ENCODE results near the gene SDHA. TPM values are rescaled to one million over a fixed set of nuclear protein-coding genes. Genes with fewer than 3 reads are reported as not detected.

The SDHA gene
- total and polyA plus RNA-seq, 2 experiments from 2014 or later: 247 to 328 TPM

DNA sequence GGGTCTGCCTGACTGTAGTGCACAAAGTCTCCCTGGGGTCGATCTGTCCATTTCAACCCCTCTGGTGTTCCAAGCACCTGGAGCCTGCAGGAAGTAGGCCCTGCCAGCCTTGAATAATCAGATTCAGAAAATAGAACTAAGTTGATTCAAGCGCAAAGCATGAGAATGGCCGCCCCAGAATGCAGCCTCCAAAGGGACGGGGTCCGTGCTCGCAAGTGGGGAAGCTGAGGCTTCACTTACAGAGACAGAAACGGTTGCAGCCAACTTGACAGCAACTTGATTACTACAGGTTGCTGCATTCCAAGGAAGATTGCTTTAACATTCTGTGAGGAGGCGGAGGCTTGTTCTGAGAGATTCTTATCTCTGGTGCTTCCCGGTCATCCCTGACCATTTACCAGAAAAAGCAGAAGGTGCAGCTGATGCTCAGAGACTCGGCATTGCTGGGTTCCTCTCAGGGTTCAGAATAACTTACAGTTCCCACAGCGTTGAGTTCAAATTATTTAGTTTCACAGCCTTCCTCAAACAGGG is 41.8 kb upstream of the SDHA start:
- TF ChIP-seq, protein P1, sequence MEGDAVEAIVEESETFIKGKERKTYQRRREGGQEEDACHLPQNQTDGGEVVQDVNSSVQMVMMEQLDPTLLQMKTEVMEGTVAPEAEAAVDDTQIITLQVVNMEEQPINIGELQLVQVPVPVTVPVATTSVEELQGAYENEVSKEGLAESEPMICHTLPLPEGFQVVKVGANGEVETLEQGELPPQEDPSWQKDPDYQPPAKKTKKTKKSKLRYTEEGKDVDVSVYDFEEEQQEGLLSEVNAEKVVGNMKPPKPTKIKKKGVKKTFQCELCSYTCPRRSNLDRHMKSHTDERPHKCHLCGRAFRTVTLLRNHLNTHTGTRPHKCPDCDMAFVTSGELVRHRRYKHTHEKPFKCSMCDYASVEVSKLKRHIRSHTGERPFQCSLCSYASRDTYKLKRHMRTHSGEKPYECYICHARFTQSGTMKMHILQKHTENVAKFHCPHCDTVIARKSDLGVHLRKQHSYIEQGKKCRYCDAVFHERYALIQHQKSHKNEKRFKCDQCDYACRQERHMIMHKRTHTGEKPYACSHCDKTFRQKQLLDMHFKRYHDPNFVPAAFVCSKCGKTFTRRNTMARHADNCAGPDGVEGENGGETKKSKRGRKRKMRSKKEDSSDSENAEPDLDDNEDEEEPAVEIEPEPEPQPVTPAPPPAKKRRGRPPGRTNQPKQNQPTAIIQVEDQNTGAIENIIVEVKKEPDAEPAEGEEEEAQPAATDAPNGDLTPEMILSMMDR (IDR thresholded peaks at IDR 0.05; ENCODE audit: low read depth, low read length): no peak
- no peak overlapping the region for H3K4me3 ChIP-seq
- no peaks in the 10 kb centered on the region for H3K36me3 ChIP-seq
- no peaks in the 10 kb centered on the region for H3K9me3 ChIP-seq (ENCODE audit: low read depth)
- H3K27me3 ChIP-seq: no peaks in the 10 kb centered on the region
- DNase-seq (ENCODE audit: low read depth in 1 of 2, low spot score in 1 of 2): no peak
- H3K27ac ChIP-seq: no peak overlapping the region
- peaks cover 8% of the 10 kb centered on the region for H3K4me1 ChIP-seq (ENCODE audit: low read depth)

DNA sequence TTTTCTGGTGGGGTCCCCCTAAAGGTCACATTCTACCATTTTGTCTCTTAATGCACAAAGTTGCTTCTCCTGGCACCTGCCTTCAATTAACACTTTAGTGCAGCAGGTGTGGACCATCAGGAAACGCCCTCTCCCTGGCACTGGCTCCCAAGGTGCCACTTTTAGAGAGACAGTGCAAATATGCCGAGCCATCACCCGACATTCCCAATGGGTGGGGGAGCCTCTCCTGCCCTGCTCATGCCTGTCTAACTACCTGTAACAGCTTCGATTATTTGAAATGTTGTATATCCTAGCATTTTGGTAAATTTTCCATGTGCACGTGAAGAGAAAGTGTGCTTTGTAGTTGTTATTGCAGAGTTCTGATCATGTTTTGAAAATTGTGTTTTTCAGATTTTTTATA is 40.0 kb upstream of the SDHA start:
- Histone ChIP-seq H3K4me1 (ENCODE audit: low read depth) (peaks cover 8% of the 10 kb centered on the region), H3K27me3 (no peaks in the 10 kb centered on the region), H3K9me3 (ENCODE audit: low read depth) (no peaks in the 10 kb centered on the region), H3K4me3 (no peak overlapping the region), H3K27ac (no peak overlapping the region), H3K36me3 (no peaks in the 10 kb centered on the region)
- no peak for DNase-seq (ENCODE audit: low read depth in 1 of 2, low spot score in 1 of 2)
- TF ChIP-seq, protein P1 (IDR thresholded peaks at IDR 0.05; ENCODE audit: low read depth, low read length): no peak

DNA sequence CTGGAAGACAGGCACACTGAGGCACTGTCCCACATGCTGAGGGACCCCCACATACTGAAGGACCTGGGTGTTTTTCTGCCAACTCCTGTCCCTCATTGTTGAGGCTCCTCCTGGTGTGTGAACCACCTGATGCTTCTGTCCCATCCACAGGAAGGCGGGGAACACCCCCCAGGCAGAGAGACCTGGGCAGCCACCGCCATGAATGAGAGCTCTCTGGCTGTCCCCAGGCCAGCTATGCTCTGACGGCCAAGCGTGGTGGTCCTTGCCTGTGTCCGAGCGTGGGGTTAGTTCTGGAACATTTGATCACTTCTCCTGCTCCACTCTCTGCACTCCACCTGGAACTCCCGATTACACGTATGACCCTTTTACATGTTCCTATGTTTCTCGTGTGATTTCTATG is 38.7 kb upstream of the SDHA start:
- no peak overlapping the region for H3K4me3 ChIP-seq
- H3K9me3 ChIP-seq (ENCODE audit: low read depth): no peaks in the 10 kb centered on the region
- no peak overlapping the region for H3K27ac ChIP-seq
- H3K27me3 ChIP-seq: no peaks in the 10 kb centered on the region
- TF ChIP-seq, protein P1 (IDR thresholded peaks at IDR 0.05; ENCODE audit: low read depth, low read length): no peak
- no peaks in the 10 kb centered on the region for H3K36me3 ChIP-seq
- peaks cover 8% of the 10 kb centered on the region for H3K4me1 ChIP-seq (ENCODE audit: low read depth)
- no peak for DNase-seq (ENCODE audit: low read depth in 1 of 2, low spot score in 1 of 2)

DNA sequence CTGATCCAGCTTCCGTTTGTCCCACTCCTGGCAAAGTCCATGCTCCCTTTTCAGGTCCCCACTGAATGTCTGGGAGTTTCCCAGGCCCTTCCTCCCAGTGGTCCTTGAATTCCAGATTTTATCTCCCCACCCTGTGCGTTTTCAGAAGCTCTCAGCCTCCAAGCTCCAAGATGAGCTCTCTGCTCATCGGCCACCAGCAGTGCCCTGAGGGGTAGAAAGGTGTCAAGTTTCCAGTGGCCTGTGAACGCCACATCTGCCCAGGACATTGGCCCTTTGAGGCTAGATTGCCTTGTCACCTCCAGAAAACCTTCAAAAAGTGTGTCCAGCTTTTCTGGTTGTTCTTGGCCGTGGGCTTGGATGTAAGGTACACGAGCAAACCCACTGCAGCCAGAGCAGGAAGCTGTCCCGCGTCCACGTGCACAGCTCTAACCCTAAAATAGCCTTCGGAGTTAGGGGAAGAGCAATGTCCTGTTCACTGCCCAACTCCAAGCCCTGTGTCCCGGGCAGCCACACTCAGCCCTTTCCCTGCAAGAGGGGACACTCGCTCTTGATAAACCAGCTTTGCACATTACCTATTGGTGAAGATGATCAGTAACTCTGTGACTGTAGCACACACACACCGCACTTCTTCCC is 37.7 kb upstream of the SDHA start:
- Histone ChIP-seq H3K36me3 (no peaks in the 10 kb centered on the region), H3K4me1 (ENCODE audit: low read depth) (peaks cover 8% of the 10 kb centered on the region), H3K27me3 (no peaks in the 10 kb centered on the region), H3K4me3 (no peak overlapping the region), H3K9me3 (ENCODE audit: low read depth) (no peaks in the 10 kb centered on the region), H3K27ac (no peak overlapping the region)
- peak in 1 of 2 donors; percentile 29 for DNase-seq (ENCODE audit: low read depth in 1 of 2, low spot score in 1 of 2)
- TF ChIP-seq, protein P1 (IDR thresholded peaks at IDR 0.05; ENCODE audit: low read depth, low read length): no peak

DNA sequence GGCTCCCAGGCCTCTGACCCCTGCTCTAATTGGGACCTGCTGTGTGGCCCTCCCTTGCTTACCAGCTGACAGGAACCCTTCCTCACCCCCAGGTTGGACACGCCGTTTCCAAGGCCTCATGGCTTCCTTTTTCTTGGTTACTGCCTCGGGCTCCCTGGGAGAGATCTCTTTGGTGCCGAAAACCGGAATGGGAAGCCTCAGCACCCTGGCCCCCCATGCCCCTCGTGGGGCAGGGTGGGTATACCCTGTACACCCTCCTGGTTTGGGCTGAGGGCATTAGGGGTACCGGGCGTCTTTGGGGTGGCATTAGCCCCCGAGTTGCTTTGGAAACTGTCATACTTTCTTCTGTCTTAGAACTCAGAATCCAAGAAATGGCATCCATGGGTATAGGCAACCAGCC is 37.0 kb upstream of the SDHA start:
- Histone ChIP-seq H3K4me3 (no peak overlapping the region), H3K4me1 (ENCODE audit: low read depth) (peaks cover 8% of the 10 kb centered on the region), H3K36me3 (no peaks in the 10 kb centered on the region), H3K9me3 (ENCODE audit: low read depth) (no peaks in the 10 kb centered on the region), H3K27ac (no peak overlapping the region), H3K27me3 (no peaks in the 10 kb centered on the region)
- TF ChIP-seq, protein P1 (IDR thresholded peaks at IDR 0.05; ENCODE audit: low read depth, low read length): no peak
- DNase-seq (ENCODE audit: low read depth in 1 of 2, low spot score in 1 of 2): no peak
